OCI-M2 (cell line): ENCODE measurements around the gene IQCF6.
"Not testable (repeated sequence)": the region's sequence is repeated elsewhere in the genome, so short reads cannot be mapped to it uniquely, and the experiment has no call there.

Source experiments
- DNase-seq: peaks from one replicate; lab custom pipeline; 2025; ENCODE audit not compliant: unreplicated experiment; lab: John Stamatoyannopoulos, UW

Gene IQCF6

GRCh38 chr3:51779137-51779536 is at the start of gene IQCF6:
TSS of gene IQCF6 (minus strand) at chr3:51779237. CDS start at chr3:51779224, 13 bp downstream.
- no peak for DNase-seq

- no peak for DNase-seq
Measured at GRCh38 chr3:51828297-51828696, 49.3 kb upstream of the IQCF6 start.

- DNase-seq = no peak
Measured at GRCh38 chr3:51819709-51820406, 40.8 kb upstream of the IQCF6 start.

- no peak for DNase-seq
Measured at GRCh38 chr3:51819151-51819550, 40.1 kb upstream of the IQCF6 start.

GRCh38 chr3:51817375-51817774 is 38.3 kb upstream of the IQCF6 start:
- DNase-seq = no peak

GRCh38 chr3:51816723-51817122 is 37.7 kb upstream of the IQCF6 start:
- DNase-seq = no peak

- no peak for DNase-seq
Measured at GRCh38 chr3:51815614-51816013, 36.6 kb upstream of the IQCF6 start.

- DNase-seq = no peak
Measured at GRCh38 chr3:51814034-51814433, 35.0 kb upstream of the IQCF6 start.

GRCh38 chr3:51813539-51813938 is 34.5 kb upstream of the IQCF6 start:
- DNase-seq = no peak

GRCh38 chr3:51808934-51809333 is 29.9 kb upstream of the IQCF6 start:
- DNase-seq = no peak

- DNase-seq = no peak
Measured at GRCh38 chr3:51802106-51802703, 23.2 kb upstream of the IQCF6 start.

GRCh38 chr3:51800750-51801125 is 21.7 kb upstream of the IQCF6 start:
- no peak for DNase-seq

GRCh38 chr3:51799879-51800749 is 21.1 kb upstream of the IQCF6 start:
- DNase-seq = no peak

GRCh38 chr3:51798411-51798963 is 19.4 kb upstream of the IQCF6 start:
- no peak for DNase-seq

GRCh38 chr3:51796854-51797253 is 17.8 kb upstream of the IQCF6 start:
- no peak for DNase-seq

- no peak for DNase-seq
Measured at GRCh38 chr3:51794206-51794605, 15.2 kb upstream of the IQCF6 start.

- no peak for DNase-seq
Measured at GRCh38 chr3:51792206-51792605, 13.2 kb upstream of the IQCF6 start.

GRCh38 chr3:51789437-51789836 is 10.4 kb upstream of the IQCF6 start:
- DNase-seq = no peak

- not testable (repeated sequence) for DNase-seq
Measured at GRCh38 chr3:51787576-51787975, 8.5 kb upstream of the IQCF6 start.

GRCh38 chr3:51786267-51786666 is 7.2 kb upstream of the IQCF6 start:
- DNase-seq = no peak

GRCh38 chr3:51778554-51778953 is 483 bp downstream of the IQCF6 start:
- no peak for DNase-seq

GRCh38 chr3:51777985-51778384 is 1.1 kb downstream of the IQCF6 start:
- no peak for DNase-seq
